GM18505 (cell line): ENCODE data around the gene SMPDL3B.
A peak's percentile ranks its signal among the peaks of the same experiment; 100 is the strongest.

Experiments used
- ATAC-seq: cut with Tn5 transposase; IDR thresholded peaks from one replicate; pipeline ENCODE4 v1.9.1; 2021; ENCODE audit not compliant: unreplicated experiment
- POLR2A ChIP-seq: IDR thresholded peaks from 4 replicates; pipeline ENCODE4 v1.6.1; 2011; ENCODE audit warnings: borderline replicate concordance; ENCODE audit not compliant: insufficient read depth, insufficient read length; ENCODE audit errors: extremely low read depth

The SMPDL3B gene, protein sequence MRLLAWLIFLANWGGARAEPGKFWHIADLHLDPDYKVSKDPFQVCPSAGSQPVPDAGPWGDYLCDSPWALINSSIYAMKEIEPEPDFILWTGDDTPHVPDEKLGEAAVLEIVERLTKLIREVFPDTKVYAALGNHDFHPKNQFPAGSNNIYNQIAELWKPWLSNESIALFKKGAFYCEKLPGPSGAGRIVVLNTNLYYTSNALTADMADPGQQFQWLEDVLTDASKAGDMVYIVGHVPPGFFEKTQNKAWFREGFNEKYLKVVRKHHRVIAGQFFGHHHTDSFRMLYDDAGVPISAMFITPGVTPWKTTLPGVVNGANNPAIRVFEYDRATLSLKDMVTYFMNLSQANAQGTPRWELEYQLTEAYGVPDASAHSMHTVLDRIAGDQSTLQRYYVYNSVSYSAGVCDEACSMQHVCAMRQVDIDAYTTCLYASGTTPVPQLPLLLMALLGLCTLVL

DNA sequence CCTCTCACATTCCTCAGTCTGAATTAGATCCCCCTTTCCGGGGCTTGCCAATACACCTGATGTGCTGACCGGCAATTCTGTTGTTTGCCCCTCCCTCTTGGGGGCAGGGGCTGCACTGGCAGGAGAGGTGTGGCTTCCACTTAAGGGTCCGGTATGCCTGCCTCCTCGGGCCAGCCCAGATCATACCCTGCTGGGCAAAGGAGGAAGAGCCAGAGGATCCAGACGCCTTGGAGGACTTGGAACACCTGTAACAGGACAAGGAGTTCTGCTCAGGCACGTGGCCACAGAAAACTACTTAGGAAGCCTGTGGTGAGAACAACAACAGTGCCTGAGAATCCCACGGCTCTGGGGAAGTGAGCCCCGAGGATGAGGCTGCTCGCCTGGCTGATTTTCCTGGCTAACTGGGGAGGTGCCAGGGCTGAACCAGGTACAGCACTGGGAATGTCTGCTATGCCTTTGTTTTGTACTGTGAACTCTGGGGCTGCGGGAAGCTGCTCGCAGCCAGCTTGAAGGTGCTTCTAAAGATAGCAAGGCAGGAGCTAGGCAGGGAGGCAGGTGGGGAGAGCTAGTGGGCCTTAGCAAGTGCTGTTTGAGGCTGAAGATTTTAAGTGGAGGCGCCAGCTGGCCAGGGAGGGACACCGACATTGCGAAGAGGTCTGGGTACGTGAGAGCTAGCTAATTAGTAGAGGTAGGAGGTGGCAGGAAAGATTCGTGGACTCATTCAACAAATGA lies at the start of gene SMPDL3B:
Gene SMPDL3B, plus strand, starts transcription at position 183 of the 732 bp plus-strand sequence. Its CDS starts 184 bp downstream, at position 367.
- no peak for ATAC-seq
- TF ChIP-seq POLR2A, result no peak

DNA sequence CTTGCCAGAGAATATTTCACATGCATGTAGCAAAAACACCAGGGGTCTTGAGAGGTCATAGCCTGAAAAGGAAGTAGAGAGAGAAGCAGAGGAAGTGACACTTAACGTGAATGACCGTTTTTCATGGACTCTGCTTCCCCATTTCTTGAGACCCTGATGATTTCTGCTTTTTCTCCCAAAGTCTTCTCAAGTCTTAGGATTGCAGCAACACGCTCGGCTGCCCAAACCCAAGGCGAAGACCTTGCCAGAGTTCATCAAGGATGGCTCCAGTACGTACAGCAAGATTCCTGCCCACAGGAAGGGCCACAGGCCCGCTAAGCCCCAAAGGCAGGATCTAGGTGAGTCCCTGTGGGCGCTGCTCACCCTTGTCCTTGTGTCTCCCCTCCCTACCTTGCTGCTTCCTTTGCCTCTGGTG lies 49.7 kb upstream of the SMPDL3B start:
- no peak for TF ChIP-seq POLR2A
- no peak for ATAC-seq

DNA sequence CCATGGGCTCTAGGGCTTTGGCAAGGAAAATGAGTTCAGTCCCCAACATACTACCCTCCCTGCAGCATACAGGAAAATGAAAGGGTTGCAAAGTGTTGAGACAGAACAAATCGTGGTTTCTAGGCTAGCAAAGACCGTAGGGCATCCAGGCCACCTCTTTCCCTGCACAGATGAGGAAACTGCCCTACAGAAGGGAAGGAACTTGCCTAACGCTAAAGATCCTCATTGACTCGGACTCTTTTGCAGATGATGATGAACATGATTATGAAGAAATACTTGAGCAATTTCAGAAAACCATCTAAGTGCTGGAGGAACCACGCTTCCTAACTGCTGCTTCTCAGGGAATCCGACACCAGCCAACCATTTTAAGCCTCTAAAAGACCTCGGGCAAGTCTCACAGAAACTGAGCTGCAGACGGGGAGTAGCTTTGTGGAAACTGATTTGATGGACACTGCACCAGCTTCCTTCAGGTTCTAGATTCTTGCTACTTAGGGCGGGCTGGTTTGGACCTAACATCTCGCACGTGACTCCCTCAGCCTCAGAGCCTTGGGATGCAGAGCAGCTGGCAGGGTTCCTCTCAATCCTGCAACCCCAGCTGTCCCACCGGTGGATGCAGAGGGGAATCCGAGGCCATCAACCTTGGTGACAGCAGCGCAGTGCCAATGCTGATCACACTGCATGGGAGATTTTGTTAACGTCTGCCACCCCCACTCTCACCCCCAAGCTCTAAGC lies 49.0 kb upstream of the SMPDL3B start:
- no peak for ATAC-seq
- TF ChIP-seq POLR2A, result no peak

DNA sequence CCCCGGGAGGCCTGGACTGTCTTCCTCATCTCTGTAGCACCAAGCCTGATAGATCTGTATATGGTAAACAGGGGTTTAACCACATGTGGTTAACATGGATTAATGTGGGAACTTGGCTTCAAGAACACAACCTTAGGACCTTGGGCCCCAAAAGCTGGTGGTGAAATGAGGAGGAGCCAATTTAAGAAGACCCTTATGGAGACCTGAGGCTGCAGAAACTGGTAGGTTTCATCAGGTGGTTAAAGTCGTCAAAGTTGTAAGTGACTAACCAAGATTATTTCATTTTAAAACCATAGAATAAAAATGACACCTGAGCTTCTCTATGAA lies 48.5 kb upstream of the SMPDL3B start:
- no peak for TF ChIP-seq POLR2A
- no peak for ATAC-seq

DNA sequence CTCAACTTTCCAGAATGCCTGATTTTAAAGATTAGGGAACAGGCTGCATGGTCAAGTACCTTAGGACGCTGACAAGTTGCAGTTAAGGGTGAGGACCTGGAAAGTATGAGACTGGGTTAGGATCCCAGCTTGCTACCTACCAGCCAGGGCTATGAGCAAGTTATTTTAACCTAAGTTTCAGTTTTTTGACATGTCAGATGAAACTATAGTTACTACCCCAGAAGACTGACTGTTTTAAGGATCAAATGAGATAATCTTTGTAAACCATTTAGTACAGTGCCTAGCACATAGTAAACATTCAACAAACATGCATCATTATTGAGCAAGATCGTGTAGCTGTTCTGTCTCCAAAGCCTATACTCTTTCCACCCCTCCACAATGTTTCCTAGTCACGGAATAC lies 48.1 kb upstream of the SMPDL3B start:
- ATAC-seq, result no peak
- no peak for TF ChIP-seq POLR2A

DNA sequence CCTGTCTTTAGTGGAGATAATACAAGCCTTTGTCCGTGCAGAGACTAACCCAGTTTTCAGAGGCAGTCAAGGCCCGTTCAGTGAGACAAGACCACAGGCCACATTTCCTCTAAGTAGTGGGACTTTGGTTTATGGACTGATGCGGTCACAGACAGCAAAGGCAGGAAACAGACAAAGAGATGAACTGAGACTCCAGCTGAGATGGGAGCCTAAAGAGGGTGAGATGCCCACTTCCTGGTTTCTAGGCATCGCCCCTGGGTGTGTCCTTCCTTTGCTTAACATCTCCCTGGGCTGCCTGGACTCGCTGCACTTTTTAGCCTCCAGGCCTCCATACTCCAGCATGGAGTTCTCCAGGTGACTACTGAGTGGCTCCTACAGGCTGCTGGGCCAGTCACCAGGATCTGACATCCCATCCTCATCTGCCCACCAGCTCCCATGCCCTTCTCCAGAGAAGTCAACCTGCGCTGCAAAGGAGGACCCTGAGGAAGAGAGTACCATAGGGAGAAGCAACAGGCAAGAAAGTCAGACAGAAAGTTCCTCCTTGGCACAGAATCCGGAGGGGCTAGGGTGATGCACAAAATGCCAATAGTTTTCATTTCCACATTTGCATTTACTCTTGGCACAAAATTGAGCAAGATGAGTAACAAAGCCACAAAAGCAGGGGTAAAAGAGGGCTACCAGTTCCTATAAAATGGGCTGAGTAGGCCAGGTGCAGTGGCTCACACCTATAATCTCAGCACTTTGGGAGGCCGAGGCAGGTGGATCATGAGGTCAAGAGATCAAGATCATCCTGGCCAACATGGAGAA lies 47.4 kb upstream of the SMPDL3B start:
- no peak for ATAC-seq
- TF ChIP-seq POLR2A, result peak; percentile 25

DNA sequence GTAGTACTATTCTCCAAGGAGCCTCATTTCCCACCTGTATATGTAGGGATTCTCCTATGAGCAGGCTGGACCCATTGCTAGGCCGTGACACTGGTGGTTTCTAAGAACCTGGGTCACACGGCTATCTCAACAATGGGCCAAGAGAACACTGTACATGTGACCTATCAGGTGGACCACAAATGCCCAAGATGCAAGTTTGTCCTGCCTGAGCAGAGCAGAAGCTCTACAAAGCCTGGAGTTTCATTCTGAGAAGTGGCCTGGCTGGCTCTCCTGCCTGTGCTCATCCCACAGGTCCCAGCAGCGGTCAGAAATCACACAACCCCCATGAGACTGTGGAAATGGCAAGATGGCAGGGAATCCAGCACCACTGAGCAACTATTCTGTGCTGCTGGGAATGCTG lies 45.3 kb upstream of the SMPDL3B start:
- TF ChIP-seq POLR2A, result no peak

DNA sequence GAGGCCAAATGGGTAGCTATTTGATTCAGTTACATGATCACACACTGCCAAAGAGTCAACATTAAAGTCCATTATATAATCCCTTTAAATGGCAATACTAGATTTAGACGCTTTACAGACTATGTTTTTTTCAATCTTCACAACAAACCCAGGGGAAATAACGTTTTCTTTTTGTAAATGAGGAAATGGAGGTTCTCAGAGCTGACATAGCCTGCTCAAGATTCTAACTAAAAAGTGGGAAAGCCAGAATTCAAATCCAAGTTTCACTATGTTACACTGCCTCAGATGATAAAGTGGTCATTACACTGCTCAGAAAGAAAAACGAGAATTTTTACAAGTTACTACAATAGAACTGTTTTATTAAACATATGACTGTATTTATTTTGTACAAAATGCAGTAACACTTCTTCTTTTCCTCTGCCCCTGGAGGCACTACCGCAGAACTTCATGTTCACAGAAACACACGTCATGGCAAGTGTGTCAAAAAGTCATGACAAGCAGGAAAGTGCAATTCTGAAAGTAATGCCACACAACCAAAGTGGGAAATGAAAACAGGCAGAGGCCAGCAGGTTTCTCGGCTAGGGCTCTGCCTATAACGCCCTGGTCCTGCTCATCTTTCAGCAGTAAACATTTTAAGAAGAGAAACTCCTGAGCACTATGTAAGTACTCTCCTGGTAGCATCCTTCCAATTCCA lies 43.5 kb upstream of the SMPDL3B start:
- no peak for ATAC-seq

More for the DNA sequence above, 45.3 kb upstream of the SMPDL3B start:
- no peak for ATAC-seq

DNA sequence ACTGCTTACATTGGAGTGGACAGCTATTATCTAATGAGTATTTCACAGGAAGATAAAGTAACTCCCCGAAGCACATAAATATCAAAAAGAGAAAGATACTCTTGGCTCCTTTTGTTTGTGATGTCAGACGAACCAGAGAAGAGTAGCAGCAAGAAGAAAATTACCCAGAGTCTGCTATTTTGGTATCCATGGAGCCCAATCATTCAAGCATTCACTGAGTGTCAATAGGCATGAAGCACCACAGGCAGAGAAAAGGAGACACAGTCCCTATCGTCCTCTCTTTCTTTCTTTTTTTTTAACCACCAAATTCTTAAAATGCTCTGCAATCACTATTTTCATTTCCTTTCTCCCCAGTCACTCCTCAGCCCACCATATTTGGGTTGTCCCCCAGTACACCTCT lies 40.3 kb upstream of the SMPDL3B start:
- no peak for ATAC-seq
- no peak for TF ChIP-seq POLR2A

More for the DNA sequence above, 43.5 kb upstream of the SMPDL3B start:
- peak; percentile 56 for TF ChIP-seq POLR2A

DNA sequence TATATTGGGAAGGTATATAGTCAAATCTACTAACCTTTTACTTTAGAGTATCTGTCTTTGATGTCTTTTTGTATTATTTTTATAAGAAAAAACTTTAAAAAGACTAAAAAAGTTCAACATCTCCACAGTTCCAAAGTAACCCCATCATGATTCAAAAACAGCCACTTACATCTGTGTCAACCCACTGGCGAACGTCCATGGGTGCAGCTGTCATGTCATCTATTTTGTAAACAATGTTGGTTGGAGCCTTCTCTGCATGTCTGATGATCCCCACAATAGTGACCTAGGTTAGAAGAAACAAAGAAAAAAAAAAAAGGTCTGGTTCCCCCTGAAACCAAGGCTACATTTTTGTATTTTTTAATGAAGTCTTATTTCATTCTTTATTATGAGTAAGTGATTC lies 28.0 kb upstream of the SMPDL3B start:
- ATAC-seq, result no peak
- no peak for TF ChIP-seq POLR2A

DNA sequence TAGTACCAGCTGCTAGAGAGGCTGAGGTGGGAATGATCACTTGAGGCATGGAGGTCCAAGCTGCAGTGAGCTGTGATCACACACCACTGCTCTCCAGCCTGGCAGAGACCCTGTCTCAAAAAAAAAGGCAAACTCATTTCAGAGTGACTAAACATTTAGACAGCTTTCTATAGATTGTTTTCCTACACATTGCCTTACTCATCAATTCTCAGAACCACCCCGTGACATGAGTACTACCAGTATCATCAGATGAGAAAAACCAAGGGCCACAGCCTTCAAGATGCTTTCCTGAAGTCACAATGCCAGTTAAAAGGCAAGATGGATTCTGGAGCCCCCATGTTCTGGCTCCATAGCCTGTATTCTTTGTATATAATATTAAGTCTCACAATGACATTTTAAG lies 22.4 kb upstream of the SMPDL3B start:
- no peak for TF ChIP-seq POLR2A
- no peak for ATAC-seq

DNA sequence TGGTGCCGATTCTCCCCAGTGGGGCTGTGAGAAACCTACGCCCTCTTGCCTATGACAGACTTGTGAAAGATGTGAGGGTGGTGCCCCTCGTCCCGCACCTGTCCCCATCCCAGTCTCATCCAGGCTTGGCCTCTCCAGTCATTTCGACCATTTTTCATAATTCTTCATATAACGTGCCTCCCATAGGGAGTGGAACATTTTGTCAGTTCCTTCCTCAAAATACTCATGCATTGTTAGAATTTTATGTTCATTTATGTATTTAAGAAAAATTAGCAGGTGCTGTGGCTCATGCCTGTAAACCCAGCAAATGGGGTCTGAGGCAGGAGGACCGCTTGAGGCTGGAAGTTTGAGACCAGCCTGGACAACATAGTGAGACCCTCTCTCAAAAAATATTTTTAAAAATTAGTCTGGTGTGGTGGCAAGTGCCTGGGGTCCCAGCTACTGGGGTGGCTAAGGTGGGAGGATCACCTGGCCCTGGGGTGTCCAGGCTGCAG lies 19.7 kb upstream of the SMPDL3B start:
- no peak for ATAC-seq
- no peak for TF ChIP-seq POLR2A

DNA sequence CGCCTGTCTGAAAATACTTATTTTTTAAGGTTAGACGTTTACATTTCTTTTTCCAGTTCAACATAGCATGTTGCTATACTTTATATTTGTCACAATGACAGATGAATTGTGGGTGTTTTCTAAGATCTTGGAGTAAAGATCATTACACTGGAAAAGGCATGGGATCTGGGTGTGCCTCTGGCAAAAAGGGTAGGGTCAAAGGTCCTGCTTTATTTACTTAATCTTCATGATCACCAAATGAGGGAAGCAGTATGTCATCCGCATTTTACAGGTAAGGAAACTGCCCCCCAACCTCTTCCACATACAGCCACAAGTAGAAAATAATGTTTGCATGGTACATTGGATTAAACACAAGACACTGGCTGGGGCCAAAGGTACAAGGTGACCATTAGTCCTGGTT lies 12.5 kb upstream of the SMPDL3B start:
- ATAC-seq, result no peak
- TF ChIP-seq POLR2A, result no peak
